ENCODE data around the gene PTCH2.
A peak's percentile ranks its signal among the peaks of the same experiment; 100 is the strongest.

The PTCH2 gene

GRCh38 chr1:44778705-44779576, 64.1 kb downstream of the PTCH2 start:
- DNase-seq (ENCODE audit: low spot score): no peak

- no peak for DNase-seq (ENCODE audit: low spot score)
These were observed 65.0 kb downstream of the PTCH2 start for GRCh38 chr1:44777969-44778635.

- DNase-seq (ENCODE audit: low spot score): no peak
These were observed 65.5 kb downstream of the PTCH2 start for GRCh38 chr1:44777547-44777946.

- no peak for DNase-seq (ENCODE audit: low spot score)
These were observed 66.4 kb downstream of the PTCH2 start for GRCh38 chr1:44776730-44777068.

GRCh38 chr1:44775930-44776729, 66.9 kb downstream of the PTCH2 start:
- DNase-seq (ENCODE audit: low spot score): peak; percentile 15

- DNase-seq (ENCODE audit: low spot score): peak; percentile 92
These were observed 67.7 kb downstream of the PTCH2 start, which contains the start of gene RPS8 for GRCh38 chr1:44775078-44775929. TSS of gene RPS8 (plus strand) at chr1:44775540. CDS start at chr1:44775597, 57 bp downstream.
